Measurements from ENCODE around the gene HNMT.

GRCh38 chr2:137921105-137921880 is 43.0 kb upstream of the HNMT start:
- TF ChIP-seq GABPB1 (CRISPR knock-in tag; IDR thresholded peaks at IDR 0.05) = no peak
- TF ChIP-seq, protein P1, sequence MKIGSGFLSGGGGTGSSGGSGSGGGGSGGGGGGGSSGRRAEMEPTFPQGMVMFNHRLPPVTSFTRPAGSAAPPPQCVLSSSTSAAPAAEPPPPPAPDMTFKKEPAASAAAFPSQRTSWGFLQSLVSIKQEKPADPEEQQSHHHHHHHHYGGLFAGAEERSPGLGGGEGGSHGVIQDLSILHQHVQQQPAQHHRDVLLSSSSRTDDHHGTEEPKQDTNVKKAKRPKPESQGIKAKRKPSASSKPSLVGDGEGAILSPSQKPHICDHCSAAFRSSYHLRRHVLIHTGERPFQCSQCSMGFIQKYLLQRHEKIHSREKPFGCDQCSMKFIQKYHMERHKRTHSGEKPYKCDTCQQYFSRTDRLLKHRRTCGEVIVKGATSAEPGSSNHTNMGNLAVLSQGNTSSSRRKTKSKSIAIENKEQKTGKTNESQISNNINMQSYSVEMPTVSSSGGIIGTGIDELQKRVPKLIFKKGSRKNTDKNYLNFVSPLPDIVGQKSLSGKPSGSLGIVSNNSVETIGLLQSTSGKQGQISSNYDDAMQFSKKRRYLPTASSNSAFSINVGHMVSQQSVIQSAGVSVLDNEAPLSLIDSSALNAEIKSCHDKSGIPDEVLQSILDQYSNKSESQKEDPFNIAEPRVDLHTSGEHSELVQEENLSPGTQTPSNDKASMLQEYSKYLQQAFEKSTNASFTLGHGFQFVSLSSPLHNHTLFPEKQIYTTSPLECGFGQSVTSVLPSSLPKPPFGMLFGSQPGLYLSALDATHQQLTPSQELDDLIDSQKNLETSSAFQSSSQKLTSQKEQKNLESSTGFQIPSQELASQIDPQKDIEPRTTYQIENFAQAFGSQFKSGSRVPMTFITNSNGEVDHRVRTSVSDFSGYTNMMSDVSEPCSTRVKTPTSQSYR (CRISPR knock-in tag; IDR thresholded peaks at IDR 0.05) = no peak
- TF ChIP-seq KAT7 (CRISPR knock-in tag; IDR thresholded peaks at IDR 0.05; ENCODE audit: borderline replicate concordance) = no peak
- TF ChIP-seq HMGA2 (CRISPR knock-in tag; IDR thresholded peaks at IDR 0.05) = no peak
- TF ChIP-seq, protein P2, sequence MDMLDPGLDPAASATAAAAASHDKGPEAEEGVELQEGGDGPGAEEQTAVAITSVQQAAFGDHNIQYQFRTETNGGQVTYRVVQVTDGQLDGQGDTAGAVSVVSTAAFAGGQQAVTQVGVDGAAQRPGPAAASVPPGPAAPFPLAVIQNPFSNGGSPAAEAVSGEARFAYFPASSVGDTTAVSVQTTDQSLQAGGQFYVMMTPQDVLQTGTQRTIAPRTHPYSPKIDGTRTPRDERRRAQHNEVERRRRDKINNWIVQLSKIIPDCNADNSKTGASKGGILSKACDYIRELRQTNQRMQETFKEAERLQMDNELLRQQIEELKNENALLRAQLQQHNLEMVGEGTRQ (CRISPR knock-in tag; IDR thresholded peaks at IDR 0.05) = no peak
- no peak for TF ChIP-seq ZNF317 (CRISPR knock-in tag; IDR thresholded peaks at IDR 0.05; ENCODE audit: borderline replicate concordance, low read depth)
- TF ChIP-seq, protein P3, sequence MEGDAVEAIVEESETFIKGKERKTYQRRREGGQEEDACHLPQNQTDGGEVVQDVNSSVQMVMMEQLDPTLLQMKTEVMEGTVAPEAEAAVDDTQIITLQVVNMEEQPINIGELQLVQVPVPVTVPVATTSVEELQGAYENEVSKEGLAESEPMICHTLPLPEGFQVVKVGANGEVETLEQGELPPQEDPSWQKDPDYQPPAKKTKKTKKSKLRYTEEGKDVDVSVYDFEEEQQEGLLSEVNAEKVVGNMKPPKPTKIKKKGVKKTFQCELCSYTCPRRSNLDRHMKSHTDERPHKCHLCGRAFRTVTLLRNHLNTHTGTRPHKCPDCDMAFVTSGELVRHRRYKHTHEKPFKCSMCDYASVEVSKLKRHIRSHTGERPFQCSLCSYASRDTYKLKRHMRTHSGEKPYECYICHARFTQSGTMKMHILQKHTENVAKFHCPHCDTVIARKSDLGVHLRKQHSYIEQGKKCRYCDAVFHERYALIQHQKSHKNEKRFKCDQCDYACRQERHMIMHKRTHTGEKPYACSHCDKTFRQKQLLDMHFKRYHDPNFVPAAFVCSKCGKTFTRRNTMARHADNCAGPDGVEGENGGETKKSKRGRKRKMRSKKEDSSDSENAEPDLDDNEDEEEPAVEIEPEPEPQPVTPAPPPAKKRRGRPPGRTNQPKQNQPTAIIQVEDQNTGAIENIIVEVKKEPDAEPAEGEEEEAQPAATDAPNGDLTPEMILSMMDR (IDR thresholded peaks at IDR 0.05) = no peak
- TF ChIP-seq IRF2 (CRISPR knock-in tag; IDR thresholded peaks at IDR 0.05; ENCODE audit: borderline replicate concordance, low read depth) = no peak
- TF ChIP-seq ATF6 (CRISPR knock-in tag; IDR thresholded peaks at IDR 0.05) = no peak
- TF ChIP-seq NFYB (CRISPR knock-in tag; conservative IDR thresholded peaks at IDR 0.05; ENCODE audit: low read depth) = no peak
- TF ChIP-seq, protein P4, sequence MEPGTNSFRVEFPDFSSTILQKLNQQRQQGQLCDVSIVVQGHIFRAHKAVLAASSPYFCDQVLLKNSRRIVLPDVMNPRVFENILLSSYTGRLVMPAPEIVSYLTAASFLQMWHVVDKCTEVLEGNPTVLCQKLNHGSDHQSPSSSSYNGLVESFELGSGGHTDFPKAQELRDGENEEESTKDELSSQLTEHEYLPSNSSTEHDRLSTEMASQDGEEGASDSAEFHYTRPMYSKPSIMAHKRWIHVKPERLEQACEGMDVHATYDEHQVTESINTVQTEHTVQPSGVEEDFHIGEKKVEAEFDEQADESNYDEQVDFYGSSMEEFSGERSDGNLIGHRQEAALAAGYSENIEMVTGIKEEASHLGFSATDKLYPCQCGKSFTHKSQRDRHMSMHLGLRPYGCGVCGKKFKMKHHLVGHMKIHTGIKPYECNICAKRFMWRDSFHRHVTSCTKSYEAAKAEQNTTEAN (CRISPR knock-in tag; IDR thresholded peaks at IDR 0.05) = no peak

All from WTC11 (cell line).